Neural cell (in vitro differentiated cells): ENCODE results near the gene P2RX2. TPM values are rescaled to one million over a fixed set of nuclear protein-coding genes. Genes with fewer than 3 reads are reported as not detected.

Experiments
- H2AFZ ChIP-seq: fragments of 200-600, 300-800 bp; sonication (generic), shearing (Covaris generic); 2 replicates; pipeline ENCODE4 v1.6.0; 2014; ENCODE audit warnings: low read depth, mild to moderate bottlenecking, antibody characterized with exemption, low read length, moderate library complexity
- H3F3A ChIP-seq: fragments of 200-600 bp; shearing (Covaris generic); 2 replicates; pipeline ENCODE4 v1.6.1; 2016; ENCODE audit warnings: mild to moderate bottlenecking, moderate library complexity, mixed read lengths, antibody characterized with exemption, low read length; ENCODE audit not compliant: insufficient read depth, poor library complexity, severe bottlenecking
- H3K27ac ChIP-seq: fragments of 200-600, 300-800 bp; sonication (generic), shearing (Covaris generic); 2 replicates; pipeline ENCODE4 v1.5.1; 2014; ENCODE audit warnings: mild to moderate bottlenecking, low read length, moderate library complexity
- H3K27me3 ChIP-seq: fragments of 300-800, 200-600 bp; sonication (generic), shearing (Covaris generic); 2 replicates; pipeline ENCODE4 v1.6.0; 2014; ENCODE audit warnings: mild to moderate bottlenecking, low read depth, low read length, moderate library complexity; ENCODE audit not compliant: insufficient read depth
- H3K36me3 ChIP-seq: fragments of 300-800, 200-600 bp; sonication (generic), shearing (Covaris generic); 2 replicates; pipeline ENCODE4 v1.5.1; 2014; ENCODE audit warnings: mild to moderate bottlenecking, antibody characterized with exemption, low read length, moderate library complexity; ENCODE audit not compliant: insufficient read depth
- H3K4me2 ChIP-seq: fragments of 300-800, 200-600 bp; sonication (generic), shearing (Covaris generic); 2 replicates; pipeline ENCODE4 v1.6.0; 2014; ENCODE audit warnings: mild to moderate bottlenecking, low read length
- H3K4me3 ChIP-seq: fragments of 300-800, 200-600 bp; sonication (generic), shearing (Covaris generic); 2 replicates; pipeline ENCODE4 v1.5.1; 2014; ENCODE audit warnings: mild to moderate bottlenecking, low read length, moderate library complexity
- H3K79me2 ChIP-seq: fragments of 200-600 bp; shearing (Covaris generic); replicated peaks from 2 replicates; pipeline ENCODE4 v1.6.0; 2014; ENCODE audit warnings: mild to moderate bottlenecking, low read length, moderate library complexity; ENCODE audit not compliant: insufficient read depth
- H3K9ac ChIP-seq: fragments of 300-800, 200-600 bp; sonication (generic), shearing (Covaris generic); 2 replicates; pipeline ENCODE4 v1.6.1; 2016; ENCODE audit warnings: mild to moderate bottlenecking, low read length, mixed read lengths
- H3K9me2 ChIP-seq: fragments of 200-600 bp; shearing (Covaris generic); 2 replicates; pipeline ENCODE4 v1.6.1; 2016; ENCODE audit warnings: mild to moderate bottlenecking, low read length, mixed read lengths; ENCODE audit not compliant: insufficient read depth
- H3K9me3 ChIP-seq: fragments of 200-600, 300-800 bp; sonication (generic), shearing (Covaris generic); 2 replicates; pipeline ENCODE4 v1.6.1; 2016; ENCODE audit warnings: mild to moderate bottlenecking, mixed run types, low read length, moderate library complexity, mixed read lengths
- H4K20me1 ChIP-seq: fragments of 200-600 bp; shearing (Covaris generic); 2 replicates; pipeline ENCODE4 v1.6.1; 2016; ENCODE audit warnings: mild to moderate bottlenecking, mixed run types; ENCODE audit not compliant: insufficient read depth
- CTCF ChIP-seq: fragments of 450-650 bp; IDR thresholded peaks from 2 replicates; pipeline ENCODE4 v1.5.1; 2014; ENCODE audit warnings: antibody characterized with exemption, mild to moderate bottlenecking, moderate library complexity; ENCODE audit not compliant: poor library complexity, severe bottlenecking
- EP300 ChIP-seq: fragments of 450-650 bp; conservative IDR thresholded peaks from 2 replicates; pipeline ENCODE4 v1.6.1; 2014; ENCODE audit warnings: antibody characterized with exemption, mild to moderate bottlenecking, moderate library complexity; ENCODE audit not compliant: poor library complexity, severe bottlenecking
- EZH2 ChIP-seq: fragments of 200-600, 300-800 bp; shearing (Covaris generic), sonication (generic); IDR thresholded peaks from 2 replicates; pipeline ENCODE4 v1.6.1; 2014; ENCODE audit warnings: antibody characterized with exemption, low read length, borderline replicate concordance, mild to moderate bottlenecking; ENCODE audit not compliant: insufficient read depth, poor library complexity, severe bottlenecking
- MXI1 ChIP-seq: fragments of 450-650 bp; conservative IDR thresholded peaks from 2 replicates; pipeline ENCODE4 v1.6.1; 2014; ENCODE audit warnings: antibody characterized with exemption, mild to moderate bottlenecking; ENCODE audit not compliant: poor library complexity, severe bottlenecking
- POLR2AphosphoS5 ChIP-seq: IDR thresholded peaks from 2 replicates; pipeline ENCODE4 v1.6.1; 2012
- RAD21 ChIP-seq: fragments of 450-650 bp; conservative IDR thresholded peaks from 2 replicates; pipeline ENCODE4 v1.6.1; 2014; ENCODE audit warnings: antibody characterized with exemption, mild to moderate bottlenecking, moderate library complexity
- REST ChIP-seq: IDR thresholded peaks from 2 replicates; pipeline ENCODE4 v1.6.1; 2012; ENCODE audit warnings: borderline replicate concordance
- SMC3 ChIP-seq: fragments of 450-650 bp; conservative IDR thresholded peaks from 2 replicates; pipeline ENCODE4 v1.6.1; 2014; ENCODE audit warnings: antibody characterized with exemption, mild to moderate bottlenecking, moderate library complexity; ENCODE audit not compliant: poor library complexity
- TAF1 ChIP-seq: IDR thresholded peaks from 2 replicates; pipeline ENCODE4 v1.6.1; 2012; ENCODE audit warnings: low read depth
- polyA plus RNA-seq: library from polyadenylated mRNA; depleted of rRNA; stranded (reverse); fragments of >200 nt; gene quantifications from 2 replicates; pipeline ENCODE4 v1.2.3, GENCODE V29; 2014

The P2RX2 gene
- polyA plus RNA-seq, 1 donor from 2014 or later: not detected

GRCh38 chr12:132624910-132625630 lies 6.5 kb downstream of the P2RX2 start:
- Histone ChIP-seq H3K9me3 (no peaks in the 10 kb centered on the region), H3K27me3 (no peaks in the 10 kb centered on the region), H3K79me2 (no peaks in the 10 kb centered on the region), H3K4me2 (no peak overlapping the region), H3K27ac (no peak overlapping the region), H3F3A (no peaks in the 10 kb centered on the region), H3K4me3 (no peak overlapping the region), H3K9ac (no peak overlapping the region), H4K20me1 (no peaks in the 10 kb centered on the region), H3K36me3 (no peaks in the 10 kb centered on the region), H3K9me2 (no peaks in the 10 kb centered on the region), H2AFZ (no peak overlapping the region)
- TF ChIP-seq MXI1: no peak
- no peak for TF ChIP-seq POLR2AphosphoS5
- no peak for TF ChIP-seq SMC3
- no peak for TF ChIP-seq CTCF
- TF ChIP-seq EZH2: no peak
- TF ChIP-seq REST: no peak
- no peak for TF ChIP-seq TAF1
- TF ChIP-seq EP300: no peak
- no peak for TF ChIP-seq RAD21

GRCh38 chr12:132625731-132626430 lies 7.3 kb downstream of the P2RX2 start:
- no peaks in the 10 kb centered on the region for H3K27me3 ChIP-seq
- no peaks in the 10 kb centered on the region for H3K36me3 ChIP-seq
- no peaks in the 10 kb centered on the region for H3K9me2 ChIP-seq
- no peaks in the 10 kb centered on the region for H3K79me2 ChIP-seq
- H2AFZ ChIP-seq: no peak overlapping the region
- H3K4me3 ChIP-seq: no peak overlapping the region
- H4K20me1 ChIP-seq: no peaks in the 10 kb centered on the region
- no peak overlapping the region for H3K27ac ChIP-seq
- H3F3A ChIP-seq: no peaks in the 10 kb centered on the region
- no peaks in the 10 kb centered on the region for H3K9me3 ChIP-seq
- no peak overlapping the region for H3K4me2 ChIP-seq
- TF ChIP-seq MXI1 (no peak), RAD21 (no peak), SMC3 (no peak), REST (no peak), TAF1 (no peak), EZH2 (no peak), POLR2AphosphoS5 (no peak), EP300 (no peak), CTCF (no peak)
- H3K9ac ChIP-seq: no peak overlapping the region
